SU-DHL-6 (cell line): ENCODE measurements around the gene HAGH.

Experiments used
- H2AFZ ChIP-seq: fragments of 200-600 bp; sonication (generic); 2 replicates; pipeline ENCODE4 v1.6.1; 2014; ENCODE audit warnings: low read depth, mild to moderate bottlenecking, moderate library complexity, mixed read lengths, antibody characterized with exemption, low read length; ENCODE audit not compliant: severe bottlenecking
- H3F3A ChIP-seq: fragments of 200-600 bp; shearing (Covaris generic); 2 replicates; pipeline ENCODE4 v1.6.0; 2016; ENCODE audit warnings: antibody characterized with exemption, mild to moderate bottlenecking; ENCODE audit not compliant: insufficient read depth
- H3K27ac ChIP-seq: fragments of 200-600 bp; sonication (generic); 2 replicates; pipeline ENCODE4 v1.5.1; 2016; ENCODE audit warnings: low read depth, mild to moderate bottlenecking, low read length, moderate library complexity, mixed read lengths
- H3K27me3 ChIP-seq: fragments of 200-600 bp; sonication (generic), shearing (Covaris generic); 2 replicates; pipeline ENCODE4 v1.6.0; 2014; ENCODE audit warnings: mild to moderate bottlenecking, low read length
- H3K36me3 ChIP-seq: fragments of 200-600 bp; sonication (generic); 2 replicates; pipeline ENCODE4 v1.6.1; 2014; ENCODE audit warnings: mild to moderate bottlenecking, low read length, mixed read lengths
- H3K4me2 ChIP-seq: fragments of 300-600, 200-600 bp; shearing (Covaris generic), sonication (generic); 2 replicates; pipeline ENCODE4 v1.6.0; 2014; ENCODE audit warnings: low read length, low read depth, mild to moderate bottlenecking; ENCODE audit not compliant: poor library complexity, severe bottlenecking
- H3K4me3 ChIP-seq: fragments of 200-600 bp; sonication (generic); 2 replicates; pipeline ENCODE4 v1.5.1; 2014; ENCODE audit warnings: antibody characterized with exemption, low read length, mild to moderate bottlenecking, mixed read lengths; ENCODE audit not compliant: insufficient read depth, poor library complexity, severe bottlenecking
- H3K79me2 ChIP-seq: fragments of 200-600 bp; sonication (generic); 2 replicates; pipeline ENCODE4 v1.6.1; 2014; ENCODE audit warnings: mild to moderate bottlenecking, low read length, moderate library complexity; ENCODE audit not compliant: insufficient read depth
- H3K9ac ChIP-seq: fragments of 200-600 bp; sonication (generic); 2 replicates; pipeline ENCODE4 v1.7.0; 2014; ENCODE audit warnings: mild to moderate bottlenecking, low read length
- H3K9me2 ChIP-seq: fragments of 200-600 bp; sonication (generic); replicated peaks from 2 replicates; pipeline ENCODE4 v1.6.1; 2014; ENCODE audit warnings: low read length; ENCODE audit not compliant: insufficient read depth
- H3K9me3 ChIP-seq: fragments of 200-600 bp; sonication (generic); 2 replicates; pipeline ENCODE4 v1.6.1; 2014; ENCODE audit warnings: low read length, mixed read lengths; ENCODE audit not compliant: insufficient read depth
- H4K20me1 ChIP-seq: fragments of 200-600 bp; sonication (generic); 2 replicates; pipeline ENCODE4 v1.6.1; 2014; ENCODE audit warnings: low read depth, mild to moderate bottlenecking, antibody characterized with exemption, low read length, moderate library complexity, mixed read lengths
- CTCF ChIP-seq: fragments of 200-600 bp; sonication (generic); IDR thresholded peaks from one replicate; pipeline ENCODE4 v1.5.1; 2017; ENCODE audit warnings: antibody characterized with exemption, mild to moderate bottlenecking, low read length, moderate library complexity; ENCODE audit not compliant: insufficient read depth, poor library complexity, severe bottlenecking
- EZH2phosphoT487 ChIP-seq: fragments of 200-600 bp; sonication (generic), shearing (Covaris generic); conservative IDR thresholded peaks from 2 replicates; pipeline ENCODE4 v1.6.1; 2018; ENCODE audit warnings: mild to moderate bottlenecking, antibody characterized with exemption, low read length, moderate library complexity, mixed read lengths

The HAGH gene

DNA sequence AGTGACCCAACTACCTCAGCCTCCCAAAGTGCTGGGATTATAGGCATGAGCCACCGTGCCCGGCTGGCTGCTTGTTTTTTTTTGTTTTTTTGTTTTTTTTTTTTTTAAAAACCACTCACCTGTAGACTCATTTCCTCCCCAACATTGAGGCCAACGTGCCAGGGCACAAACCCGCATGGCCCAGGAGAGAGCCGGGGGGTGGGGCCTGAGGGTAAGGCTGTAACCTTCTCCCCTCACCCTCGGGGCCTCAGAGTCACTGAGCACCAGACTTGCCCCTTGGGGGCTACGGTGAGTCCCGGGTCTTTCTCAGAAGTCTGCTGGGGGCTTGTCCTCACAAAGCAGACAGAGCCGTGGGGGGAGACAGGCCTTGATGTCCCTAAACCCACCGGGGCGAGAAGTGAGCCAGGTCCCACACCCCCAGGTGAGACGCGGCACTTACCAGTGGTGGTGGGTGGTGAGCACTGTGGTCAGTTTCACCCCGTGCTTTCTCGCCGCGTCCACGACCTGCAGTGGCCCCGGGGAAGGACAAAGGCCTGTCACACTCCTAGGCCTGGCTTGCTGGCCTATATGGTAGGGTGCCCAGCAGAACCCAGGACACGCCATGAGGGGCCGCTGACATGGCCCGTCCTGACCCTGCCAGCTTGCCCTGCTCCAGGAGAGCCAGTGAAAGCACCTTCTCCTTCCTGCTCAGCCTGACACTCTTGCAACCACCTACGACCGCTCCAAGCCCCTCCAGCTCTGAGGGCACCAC, 4.6 kb downstream of the HAGH start:
- Histone ChIP-seq H3K9ac (no peak overlapping the region), H3K36me3 (no peaks in the 10 kb centered on the region), H3K9me2 (no peaks in the 10 kb centered on the region)

DNA sequence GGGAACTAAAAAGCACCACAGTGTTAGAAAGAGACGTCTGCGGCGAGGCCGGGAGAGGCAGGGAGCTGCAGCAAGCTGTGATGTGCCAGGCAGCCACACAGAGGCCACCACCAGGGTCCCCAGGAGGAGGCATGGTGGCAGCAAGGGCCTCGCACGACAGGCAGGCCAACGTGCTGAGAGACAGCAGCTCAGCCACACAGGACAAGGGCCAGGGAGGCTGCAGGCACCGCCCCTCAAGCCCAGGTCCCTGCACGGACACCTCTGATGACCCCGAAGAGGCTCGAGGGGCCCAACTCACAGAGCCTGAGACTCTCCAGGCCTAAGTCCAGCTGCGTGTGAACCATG, 5.7 kb downstream of the HAGH start:
- no peak overlapping the region for H3K4me3 ChIP-seq
- no peaks in the 10 kb centered on the region for H3K27me3 ChIP-seq
- no peaks in the 10 kb centered on the region for H3K9me3 ChIP-seq
- H3F3A ChIP-seq, result no peaks in the 10 kb centered on the region
- no peak overlapping the region for H2AFZ ChIP-seq
- no peaks in the 10 kb centered on the region for H3K9me2 ChIP-seq
- H3K36me3 ChIP-seq, result no peaks in the 10 kb centered on the region
- H4K20me1 ChIP-seq, result no peaks in the 10 kb centered on the region
- H3K4me2 ChIP-seq, result no peak overlapping the region
- no peak overlapping the region for H3K27ac ChIP-seq
- no peak for TF ChIP-seq CTCF
- TF ChIP-seq EZH2phosphoT487, result no peak
- H3K9ac ChIP-seq, result no peak overlapping the region
- H3K79me2 ChIP-seq, result no peaks in the 10 kb centered on the region

More for the DNA sequence above, 4.6 kb downstream of the HAGH start:
- no peak overlapping the region for H3K4me3 ChIP-seq
- no peak for TF ChIP-seq EZH2phosphoT487
- TF ChIP-seq CTCF, result no peak
- H3K27ac ChIP-seq, result no peak overlapping the region
- H2AFZ ChIP-seq, result no peak overlapping the region
- no peaks in the 10 kb centered on the region for H4K20me1 ChIP-seq
- no peaks in the 10 kb centered on the region for H3F3A ChIP-seq
- no peaks in the 10 kb centered on the region for H3K79me2 ChIP-seq
- H3K27me3 ChIP-seq, result no peaks in the 10 kb centered on the region
- no peaks in the 10 kb centered on the region for H3K9me3 ChIP-seq
- H3K4me2 ChIP-seq, result no peak overlapping the region

GRCh38 chr16:1820096-1820945, 6.3 kb downstream of the HAGH start:
- no peak overlapping the region for H3K4me2 ChIP-seq
- no peaks in the 10 kb centered on the region for H3K9me2 ChIP-seq
- H3K9ac ChIP-seq, result no peak overlapping the region
- no peaks in the 10 kb centered on the region for H3K9me3 ChIP-seq
- H3K27me3 ChIP-seq, result no peaks in the 10 kb centered on the region
- no peaks in the 10 kb centered on the region for H3K79me2 ChIP-seq
- H3K27ac ChIP-seq, result no peak overlapping the region
- no peak for TF ChIP-seq EZH2phosphoT487
- TF ChIP-seq CTCF, result no peak
- no peak overlapping the region for H2AFZ ChIP-seq
- no peaks in the 10 kb centered on the region for H3K36me3 ChIP-seq
- no peaks in the 10 kb centered on the region for H4K20me1 ChIP-seq
- no peak overlapping the region for H3K4me3 ChIP-seq
- H3F3A ChIP-seq, result no peaks in the 10 kb centered on the region
